OCI-LY1 (cell line): ENCODE data around the gene PTPRM.

Experiments used
- CTCF ChIP-seq: fragments of 200-600 bp; sonication (generic), shearing (Covaris generic); IDR thresholded peaks from 2 replicates; pipeline ENCODE4 v1.5.1; 2017; ENCODE audit warnings: mild to moderate bottlenecking, antibody characterized with exemption, low read length, moderate library complexity, mixed read lengths
- EZH2 ChIP-seq: fragments of 200-600 bp; sonication (generic), shearing (Covaris generic); IDR thresholded peaks from 2 replicates; pipeline ENCODE4 v1.8.0; 2017; ENCODE audit warnings: borderline replicate concordance, mixed run types, mild to moderate bottlenecking, antibody characterized with exemption, low read length, moderate library complexity, mixed read lengths

DNA sequence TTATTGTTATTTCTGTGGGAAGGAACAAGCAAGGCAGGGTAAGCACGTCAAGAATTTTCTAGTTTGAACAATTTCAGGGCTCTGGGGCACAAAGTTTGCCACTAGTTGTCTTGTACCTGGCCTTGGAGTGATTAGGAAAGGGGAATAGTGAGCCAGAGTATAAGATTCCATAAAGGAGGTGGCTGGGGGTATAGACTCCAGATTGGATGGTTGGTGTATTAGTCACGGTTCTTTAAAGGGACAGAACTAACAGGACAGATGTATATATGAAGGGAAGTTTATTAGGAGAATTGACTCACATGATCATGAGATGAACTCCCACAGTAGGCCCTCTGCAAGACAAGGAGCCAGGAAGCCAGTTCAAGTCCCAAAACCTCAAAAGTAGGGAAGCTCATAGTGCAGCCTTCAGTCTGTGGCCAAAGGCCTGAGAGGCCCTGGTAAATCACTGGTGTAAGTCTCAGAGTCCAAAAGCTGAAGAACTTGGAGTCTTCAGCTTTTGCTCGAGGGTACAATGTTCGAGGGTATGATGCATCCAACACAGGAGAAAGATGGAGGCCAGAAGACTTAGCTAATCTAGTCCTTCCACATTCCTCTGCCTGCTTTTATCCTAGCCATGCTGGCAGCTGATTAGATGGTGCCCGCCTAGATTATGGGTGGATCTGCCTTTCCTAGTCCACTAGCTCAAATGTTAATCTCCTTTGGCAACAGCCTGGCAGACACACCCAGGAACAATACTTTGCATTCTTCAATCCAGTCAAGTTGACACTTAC, 31.5 kb upstream of the PTPRM start:
- no peak for TF ChIP-seq EZH2
- no peak for TF ChIP-seq CTCF
